Astrocyte of the hippocampus (primary cell): ENCODE measurements around the gene TPH2.

ENCODE experiments used
- DNase-seq: peaks from one replicate; pipeline ENCODE4 v3.0.0; 2011; ENCODE audit warnings: low read depth, low spot score

The TPH2 gene

DNA sequence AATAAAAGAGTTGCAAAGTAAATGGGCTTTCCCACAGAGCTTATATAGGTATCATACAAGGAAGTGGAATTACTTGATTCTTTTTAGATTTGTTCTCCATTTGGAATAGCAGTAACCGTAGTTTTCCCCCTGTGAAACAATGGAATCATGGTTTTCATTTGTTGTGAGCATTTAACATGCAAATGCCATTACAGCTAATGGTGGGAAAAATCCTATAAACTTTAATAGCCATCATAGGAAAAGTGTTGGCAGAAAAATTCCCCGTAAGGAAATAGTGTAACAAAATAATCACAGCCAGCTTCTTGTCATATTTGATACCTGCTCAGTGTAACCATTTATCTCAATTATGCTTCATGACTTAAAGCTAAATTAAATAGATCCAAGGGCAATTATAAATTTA, 95.3 kb downstream of the TPH2 start:
- no peak for DNase-seq

DNA sequence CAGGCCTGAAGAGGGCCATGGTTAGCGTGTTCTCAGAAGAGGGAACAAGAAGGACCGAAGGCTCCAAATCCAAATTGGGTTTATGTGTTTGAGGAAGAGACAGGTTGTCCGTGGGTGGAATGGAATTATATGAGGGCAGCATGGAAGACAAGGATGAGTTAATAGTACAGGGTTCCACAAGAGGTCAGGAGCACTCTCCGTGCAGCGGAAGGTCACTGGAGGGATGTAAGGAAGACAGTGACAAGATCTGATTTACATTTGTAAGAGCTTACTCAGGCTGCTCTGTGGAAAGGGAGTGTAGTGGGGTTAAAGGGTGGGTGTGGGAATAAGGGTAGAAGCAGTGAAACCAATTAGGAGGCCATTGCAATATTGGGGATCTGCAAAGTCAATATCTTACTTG, 97.0 kb downstream of the TPH2 start:
- no peak for DNase-seq

DNA sequence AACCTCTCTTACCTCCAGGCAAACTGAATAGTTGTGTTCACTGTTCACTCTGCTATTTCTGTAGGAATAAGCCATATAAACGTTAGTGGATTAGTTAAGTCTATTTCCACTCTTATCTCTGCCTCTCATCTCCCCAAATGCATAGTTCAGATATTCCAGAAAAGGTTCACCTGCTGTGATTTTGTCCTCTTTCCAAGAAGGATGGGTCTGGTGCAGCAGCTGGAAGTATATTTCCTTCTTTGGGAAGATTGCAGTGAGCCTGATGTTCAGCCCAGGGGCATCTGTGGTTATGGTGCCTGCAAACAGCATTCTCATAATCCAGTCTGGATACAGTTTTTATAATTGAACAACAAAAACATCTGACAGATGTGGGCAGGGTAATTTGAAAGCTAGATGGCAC, 97.7 kb downstream of the TPH2 start:
- DNase-seq: no peak

DNA sequence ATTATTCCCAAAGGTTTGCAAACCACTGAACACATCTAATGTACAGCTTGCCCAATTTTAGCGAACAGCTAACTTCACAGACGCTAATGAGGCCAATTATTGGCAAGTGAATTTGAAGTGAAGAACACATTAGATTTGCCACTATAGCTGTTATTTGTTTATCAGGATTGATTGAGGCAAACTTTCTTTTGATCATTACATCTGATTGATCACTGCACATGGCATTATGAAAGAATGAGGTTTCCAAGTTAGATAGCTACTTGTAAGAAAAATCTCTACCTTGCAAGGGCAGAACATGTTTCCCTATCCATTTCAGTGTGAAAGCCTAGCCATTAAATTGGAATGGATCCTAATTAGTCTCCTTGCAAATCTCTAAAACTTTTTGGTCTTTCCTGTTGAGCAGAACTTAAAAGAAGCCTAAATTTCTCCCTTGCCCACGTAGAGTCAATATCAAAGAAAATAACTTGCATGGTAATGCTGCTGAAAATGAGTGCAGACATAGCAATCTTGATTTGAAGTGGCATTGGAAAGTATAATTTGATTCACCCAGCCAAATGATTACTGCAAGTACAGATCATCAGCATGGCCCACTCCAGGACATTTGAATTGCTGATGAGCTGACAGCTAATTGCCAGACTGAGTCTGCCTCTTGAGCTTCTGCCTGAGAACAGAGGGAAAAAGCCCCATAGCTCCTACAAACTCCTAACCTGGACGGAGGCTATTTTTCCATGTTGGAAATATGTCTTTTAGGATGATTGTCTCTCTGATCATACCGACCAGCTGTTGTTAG, 98.6 kb downstream of the TPH2 start:
- DNase-seq: no peak

DNA sequence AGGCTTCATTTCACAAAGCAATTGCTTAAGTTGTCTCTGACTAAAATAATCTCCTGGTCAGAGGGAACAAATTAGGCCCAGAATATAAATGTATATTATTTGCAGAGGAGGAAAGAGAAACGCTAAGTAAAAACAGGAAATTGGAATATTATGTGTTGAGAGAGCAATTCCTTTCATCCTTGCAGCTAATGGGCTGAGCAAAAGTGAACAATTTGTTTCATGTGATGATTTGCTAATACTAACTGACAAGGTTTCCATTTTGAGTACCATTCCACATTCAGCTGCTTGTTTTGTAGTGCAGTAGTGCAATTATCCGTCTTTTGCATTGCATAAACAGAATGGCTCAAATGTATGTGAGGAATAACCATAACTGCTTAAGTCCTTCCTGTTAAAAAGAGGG, 103.2 kb downstream of the TPH2 start:
- DNase-seq: no peak

DNA sequence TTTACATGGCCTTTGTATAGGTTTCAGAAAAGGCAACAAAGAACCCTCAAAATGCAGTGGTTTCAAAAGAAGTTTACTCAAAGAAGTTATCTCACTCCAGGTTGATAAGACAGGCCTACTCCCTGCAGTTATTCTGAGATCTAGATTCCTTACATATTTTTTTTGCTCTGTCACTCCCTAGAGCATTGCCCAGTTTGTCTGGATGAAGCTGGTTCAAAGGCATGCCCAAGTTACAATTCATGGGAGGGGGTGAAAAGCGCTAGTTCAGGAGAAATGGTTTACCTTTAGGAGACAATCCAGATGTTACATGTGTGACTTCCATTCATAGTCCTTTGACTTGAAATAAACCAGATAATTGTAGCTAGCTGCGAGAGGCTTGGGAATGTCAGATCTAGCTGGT, 115.0 kb downstream of the TPH2 start:
- peak; percentile 18 for DNase-seq

DNA sequence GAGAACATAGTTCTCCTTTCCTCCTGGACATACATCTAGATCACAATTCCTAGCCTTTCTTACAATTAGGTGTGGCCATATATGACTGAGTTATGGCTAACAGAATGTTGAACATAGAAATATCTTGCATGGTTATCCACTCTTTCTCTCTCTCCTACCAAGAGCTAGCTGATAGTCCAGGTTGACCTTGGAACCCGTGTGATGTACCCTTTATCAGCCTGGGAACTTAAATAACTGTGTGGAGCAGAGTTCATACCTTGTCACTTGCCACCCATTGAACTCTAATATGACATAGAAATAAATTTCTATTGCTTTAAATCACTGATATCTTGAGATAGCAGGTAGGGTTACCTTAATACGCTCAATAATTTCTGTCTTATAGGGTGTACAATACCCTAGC, 115.9 kb downstream of the TPH2 start:
- DNase-seq: no peak

DNA sequence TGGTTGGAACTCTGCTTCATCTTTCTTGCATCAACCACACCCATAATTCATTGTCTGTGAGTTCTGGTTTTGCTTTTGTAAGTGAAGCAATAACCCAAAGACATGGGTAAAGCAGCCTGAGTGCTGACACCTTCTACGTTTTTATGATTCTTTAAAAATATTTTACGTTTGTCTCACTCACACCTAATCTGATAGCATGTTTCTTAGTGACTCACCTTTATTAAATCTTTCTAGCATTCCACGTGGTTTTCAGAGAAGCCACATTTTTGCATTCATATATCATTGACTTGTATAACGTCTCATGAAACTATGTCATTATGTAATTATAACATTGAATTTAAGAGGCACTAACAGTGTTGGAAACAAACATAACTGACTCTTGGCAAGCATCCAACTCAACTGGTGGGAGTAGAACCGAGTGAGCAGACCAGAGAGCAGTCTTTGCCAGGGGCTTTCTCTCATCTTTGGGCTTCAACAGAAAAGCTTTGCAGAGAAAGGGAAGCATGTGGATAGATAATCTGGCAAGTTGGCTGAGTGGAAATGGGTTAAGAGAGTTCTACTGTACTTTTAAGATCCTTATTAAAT, 118.8 kb downstream of the TPH2 start:
- peak; percentile 49 for DNase-seq

DNA sequence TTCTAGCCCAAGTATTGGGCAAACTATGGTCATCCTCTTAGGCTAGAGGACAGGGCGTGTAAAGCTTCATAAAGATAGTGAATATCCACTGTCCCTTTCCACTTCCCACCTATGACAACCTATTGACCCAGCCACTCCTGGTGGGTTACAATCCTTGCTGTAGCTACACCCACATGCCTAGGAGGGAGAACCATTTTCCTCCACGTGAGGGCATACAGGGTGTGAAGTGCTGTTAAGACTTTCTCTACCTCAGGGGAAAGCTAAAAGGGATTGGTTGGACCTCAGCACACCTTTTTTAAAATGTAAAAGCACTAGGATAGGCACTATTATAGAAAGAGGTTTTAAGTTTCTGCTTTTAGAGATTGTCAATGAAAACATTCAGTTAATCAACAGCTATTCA, 124.4 kb downstream of the TPH2 start:
- no peak for DNase-seq

DNA sequence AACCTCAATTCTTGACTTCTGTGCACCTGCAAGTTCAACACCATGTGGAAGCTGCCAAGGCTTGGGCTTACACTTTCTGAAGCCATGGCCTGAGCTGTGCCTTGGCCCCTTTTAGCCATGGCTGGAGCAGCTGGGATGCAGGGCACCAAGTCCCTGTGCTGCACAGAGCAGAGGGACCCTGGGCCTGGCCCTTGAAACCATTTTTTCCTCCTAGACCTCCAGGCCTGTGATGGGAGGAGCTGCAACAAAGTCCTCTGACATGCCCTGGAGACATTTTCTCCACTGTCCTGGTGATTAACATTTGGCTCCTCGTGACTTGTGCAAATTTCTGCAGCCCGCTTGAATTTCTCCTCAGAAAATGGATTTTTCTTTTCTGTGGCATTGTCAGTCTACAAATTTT, 132.4 kb downstream of the TPH2 start:
- DNase-seq: no peak

DNA sequence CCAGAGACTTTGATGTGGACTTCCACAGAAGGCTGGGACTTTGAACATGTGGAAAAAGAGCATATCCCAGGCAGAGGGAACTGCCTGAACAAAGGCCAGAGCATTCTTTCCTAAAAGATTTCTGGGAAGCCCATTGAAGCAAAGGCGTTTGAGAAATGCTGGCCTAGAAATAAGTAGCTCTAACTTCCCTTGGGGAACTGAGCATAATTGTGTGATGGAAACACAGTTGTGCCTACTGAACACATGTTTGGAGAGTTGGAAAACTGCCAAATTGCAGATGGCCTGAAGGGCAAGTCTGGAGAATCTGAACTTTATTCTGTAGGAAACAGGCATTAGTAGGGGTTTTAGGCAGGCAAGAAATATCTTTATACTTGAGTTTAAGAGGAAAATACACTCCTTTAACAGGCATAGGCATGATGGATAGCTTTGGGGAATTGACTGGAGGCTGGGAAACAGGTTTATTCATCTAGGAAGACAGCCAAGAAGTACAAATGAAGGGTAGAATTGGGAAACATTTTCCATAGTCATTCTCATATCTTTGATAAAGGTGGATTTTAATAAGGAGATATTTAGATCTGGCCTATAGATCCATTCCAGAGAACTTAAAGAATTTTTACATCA, 134.1 kb downstream of the TPH2 start:
- peak; percentile 12 for DNase-seq

DNA sequence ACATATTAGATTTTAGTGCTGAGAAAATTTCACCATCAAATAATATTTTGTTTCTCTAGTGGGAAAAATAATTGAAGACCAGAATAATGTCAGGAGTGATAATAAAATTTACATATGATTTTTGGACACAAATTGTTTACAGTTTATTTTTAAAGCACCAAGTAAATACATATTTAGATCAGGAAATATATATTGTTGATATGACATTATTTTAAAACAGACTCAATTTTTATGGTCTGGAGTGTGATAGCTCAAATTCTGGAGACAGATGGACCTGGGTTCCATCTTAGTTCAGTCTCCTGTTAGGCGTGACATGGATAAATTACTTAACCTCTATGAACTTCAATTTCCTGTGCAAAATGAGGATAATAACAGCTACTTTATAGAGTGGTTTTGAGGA, 135.4 kb downstream of the TPH2 start:
- DNase-seq: no peak

DNA sequence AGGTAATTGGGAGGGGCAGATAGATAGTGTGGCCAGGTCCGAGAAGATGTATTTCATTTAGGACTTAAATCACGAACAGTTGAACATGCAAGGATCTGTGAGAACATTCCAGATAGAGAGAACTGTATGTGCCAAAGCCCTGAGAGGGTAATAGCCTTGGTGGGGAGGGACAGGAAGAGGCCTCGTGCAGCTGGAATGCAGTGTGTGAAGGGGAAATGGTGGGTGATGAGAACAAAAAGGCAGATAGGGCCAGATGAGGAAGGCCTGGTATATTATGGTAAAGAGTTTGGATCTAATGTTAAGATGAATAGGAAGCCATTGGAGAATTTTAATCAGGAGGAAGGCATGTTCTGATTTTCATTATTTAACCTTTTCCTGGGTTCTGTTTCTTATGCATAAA, 136.3 kb downstream of the TPH2 start:
- DNase-seq: no peak

DNA sequence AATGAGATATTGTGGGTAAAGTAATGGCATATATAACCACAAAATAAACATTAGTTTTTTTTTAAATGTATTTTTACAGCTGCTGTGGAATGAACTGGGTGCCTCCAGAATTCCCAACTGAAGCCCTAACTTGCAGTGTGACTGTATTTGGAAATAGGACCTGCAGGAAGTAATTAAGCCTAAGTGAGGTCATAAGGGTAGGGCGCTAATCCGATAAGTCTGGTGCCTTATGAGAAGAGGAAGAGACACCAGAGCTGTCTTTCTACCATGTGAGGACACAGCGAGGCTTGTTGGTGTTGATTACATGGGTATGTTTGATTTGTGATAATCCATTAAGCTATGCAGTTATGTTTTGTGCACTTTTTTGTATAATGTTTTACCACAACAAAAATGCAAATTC, 136.8 kb downstream of the TPH2 start:
- no peak for DNase-seq

DNA sequence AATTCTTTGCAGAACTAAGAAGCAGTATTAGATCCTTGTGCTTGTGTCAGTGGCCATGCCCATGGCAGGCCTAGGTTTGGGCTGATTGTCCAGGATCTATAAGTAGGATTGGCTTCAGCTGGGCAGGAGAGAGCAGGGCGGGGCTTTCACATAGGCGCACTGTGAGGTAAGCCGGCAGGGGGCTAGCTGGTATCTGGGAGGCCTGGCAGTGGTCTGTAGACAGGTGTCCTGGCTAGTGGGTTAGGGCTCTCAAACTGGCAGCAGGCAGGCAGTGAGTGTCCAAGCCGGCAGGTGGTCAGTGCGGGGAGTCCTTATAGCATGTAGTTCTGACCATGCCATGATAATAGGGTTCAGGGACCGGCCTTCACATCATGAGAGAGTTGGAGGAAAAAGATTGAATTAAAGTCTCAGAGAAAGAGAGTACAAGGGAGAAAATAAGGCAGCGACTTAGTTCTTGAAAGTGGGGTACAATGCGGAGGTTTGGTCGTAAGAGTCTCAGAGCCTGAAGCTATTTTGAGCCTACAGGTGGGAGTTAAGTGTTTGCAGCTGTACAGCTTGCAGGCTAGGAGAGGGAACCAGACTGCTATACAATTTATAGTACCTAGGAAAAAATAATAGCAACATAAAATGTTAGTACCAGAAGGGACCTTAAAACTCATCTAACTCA, 137.4 kb downstream of the TPH2 start:
- DNase-seq: no peak

DNA sequence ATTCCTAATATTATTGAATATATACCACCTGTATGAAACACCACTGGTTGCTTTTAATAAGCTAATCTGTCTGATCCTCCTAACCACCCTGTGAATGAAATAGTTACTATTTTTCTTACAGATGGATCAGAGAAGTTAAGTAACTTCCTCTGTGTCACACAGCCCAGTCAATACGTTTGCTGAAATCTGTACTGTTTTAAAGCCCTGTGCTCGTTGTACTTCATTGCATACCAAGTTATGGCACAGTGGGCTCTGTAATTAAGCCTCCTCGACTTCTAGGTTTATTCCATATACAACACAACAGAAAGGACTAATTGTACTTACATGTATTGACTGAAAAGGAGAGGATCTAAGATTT, 137.9 kb downstream of the TPH2 start:
- DNase-seq: no peak

DNA sequence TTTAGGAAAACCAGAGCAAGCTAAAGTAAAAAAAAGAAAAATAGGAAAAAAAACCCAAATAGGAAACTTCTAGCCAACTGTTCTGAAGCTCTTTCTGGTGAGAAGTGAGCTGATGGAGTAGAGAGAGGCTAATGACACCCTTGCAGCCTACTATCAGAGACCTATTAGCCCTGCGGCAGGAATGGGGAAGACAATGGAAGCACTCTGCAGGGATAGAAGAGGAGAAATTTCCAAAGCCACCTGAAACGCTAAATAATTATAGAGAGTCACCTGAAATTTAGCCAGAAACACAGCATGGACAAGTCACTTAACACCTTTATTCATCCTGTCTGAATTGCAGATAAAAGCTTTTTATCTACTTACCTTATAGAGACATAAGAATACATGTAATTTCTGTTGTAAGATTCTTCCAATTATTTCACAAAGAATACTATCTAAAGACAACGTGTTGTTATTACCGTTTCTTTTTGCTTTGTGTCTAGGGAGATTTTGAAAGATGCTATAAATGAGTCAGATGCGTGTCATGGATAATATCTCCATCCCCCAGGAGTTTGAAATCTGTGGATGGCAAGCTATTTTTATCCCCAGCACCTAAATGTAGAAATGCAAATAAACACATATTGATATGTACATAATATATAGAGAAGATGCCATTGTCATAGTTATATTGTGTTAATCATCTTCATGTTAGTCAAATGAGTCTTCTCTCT, 138.6 kb downstream of the TPH2 start:
- no peak for DNase-seq

DNA sequence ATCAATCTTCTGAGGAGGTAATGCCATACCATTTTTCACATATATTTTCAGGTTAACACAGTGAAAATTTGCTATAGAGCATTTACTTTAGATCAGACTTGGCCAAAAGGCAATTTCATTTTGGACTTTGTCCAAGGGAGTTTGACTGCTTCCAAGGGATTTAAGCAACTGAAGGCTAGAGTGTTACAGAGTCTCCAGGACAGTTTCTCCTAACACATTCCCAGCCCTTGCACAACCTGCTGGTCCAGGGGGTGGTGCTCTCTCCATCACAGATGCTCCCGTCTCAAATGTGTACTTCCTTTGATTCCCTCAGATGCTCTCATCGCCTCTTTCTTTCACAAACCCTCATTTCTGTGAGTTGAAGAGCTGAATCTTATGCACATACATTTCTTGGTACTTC, 143.1 kb downstream of the TPH2 start:
- DNase-seq: peak; percentile 25
